ENCODE results near the gene LYG1. TPM values are rescaled to one million over a fixed set of nuclear protein-coding genes. Genes with fewer than 3 reads are reported as not detected.

The LYG1 gene
- total and polyA plus RNA-seq, 12 donors = 0.29 to 4.6 (median 0.59) TPM; not detected in 6

DNA sequence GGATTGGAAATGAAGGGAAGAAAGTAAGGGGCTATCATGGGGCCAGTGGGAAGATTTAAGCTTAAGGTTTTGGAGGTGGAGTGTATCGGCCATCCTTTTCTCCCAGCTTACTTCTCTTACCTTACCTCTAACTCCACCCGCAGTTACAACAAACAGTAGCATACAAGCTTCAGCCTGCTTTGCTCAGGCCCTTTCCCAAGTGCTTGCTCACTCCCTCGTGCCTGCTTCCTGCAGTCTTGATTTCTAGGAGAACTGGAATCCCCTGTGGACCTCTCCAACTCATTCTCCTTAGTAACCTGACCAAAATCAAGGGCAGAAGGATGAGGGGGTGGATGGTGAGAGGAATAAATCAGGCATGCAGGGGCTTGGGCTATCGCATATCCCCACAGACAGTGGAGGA lies 39.8 kb downstream of the LYG1 start:
- 67 to 84% methylated on average over 4 of the region's 4 CpGs for WGBS, 2 donors
- no peak for ATAC-seq
- no peak for DNase-seq
- H3K36me3 ChIP-seq = peaks cover 0 to 12% (median 0%) of the 10 kb centered on the region in 9 donors
- H3K9me3 ChIP-seq = peaks cover 0 to 7% (median 0%) of the 10 kb centered on the region in 11 donors
- H3K4me1 ChIP-seq = no peaks in the 10 kb centered on the region
- no peaks in the 10 kb centered on the region for H3K27me3 ChIP-seq
- no peak overlapping the region for H3K4me3 ChIP-seq
- no peak overlapping the region for H3K27ac ChIP-seq
- TF ChIP-seq, protein P1, sequence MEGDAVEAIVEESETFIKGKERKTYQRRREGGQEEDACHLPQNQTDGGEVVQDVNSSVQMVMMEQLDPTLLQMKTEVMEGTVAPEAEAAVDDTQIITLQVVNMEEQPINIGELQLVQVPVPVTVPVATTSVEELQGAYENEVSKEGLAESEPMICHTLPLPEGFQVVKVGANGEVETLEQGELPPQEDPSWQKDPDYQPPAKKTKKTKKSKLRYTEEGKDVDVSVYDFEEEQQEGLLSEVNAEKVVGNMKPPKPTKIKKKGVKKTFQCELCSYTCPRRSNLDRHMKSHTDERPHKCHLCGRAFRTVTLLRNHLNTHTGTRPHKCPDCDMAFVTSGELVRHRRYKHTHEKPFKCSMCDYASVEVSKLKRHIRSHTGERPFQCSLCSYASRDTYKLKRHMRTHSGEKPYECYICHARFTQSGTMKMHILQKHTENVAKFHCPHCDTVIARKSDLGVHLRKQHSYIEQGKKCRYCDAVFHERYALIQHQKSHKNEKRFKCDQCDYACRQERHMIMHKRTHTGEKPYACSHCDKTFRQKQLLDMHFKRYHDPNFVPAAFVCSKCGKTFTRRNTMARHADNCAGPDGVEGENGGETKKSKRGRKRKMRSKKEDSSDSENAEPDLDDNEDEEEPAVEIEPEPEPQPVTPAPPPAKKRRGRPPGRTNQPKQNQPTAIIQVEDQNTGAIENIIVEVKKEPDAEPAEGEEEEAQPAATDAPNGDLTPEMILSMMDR (IDR thresholded peaks at IDR 0.05) = no peak
- intact Hi-C loops (cut with DNase I) = no loop called here

DNA sequence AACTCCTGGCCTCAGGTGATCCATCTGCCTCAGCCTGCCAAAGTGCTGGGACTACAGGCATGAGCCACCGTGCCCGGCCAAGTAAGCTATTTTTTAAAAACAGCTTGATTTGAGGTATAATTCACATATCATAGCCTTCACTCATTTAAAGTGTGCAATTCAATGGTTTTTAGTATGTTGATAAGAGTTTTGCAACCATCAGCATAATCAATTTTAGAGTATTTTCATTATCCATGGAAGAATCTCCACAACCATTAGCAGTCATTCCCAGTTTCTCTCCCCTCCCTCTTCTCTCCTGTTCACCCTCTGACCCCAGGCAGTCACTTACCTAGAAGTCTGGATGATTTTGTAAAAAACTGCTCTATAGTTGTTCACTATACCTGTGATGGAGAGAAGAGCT lies 40.8 kb downstream of the LYG1 start:
- intact Hi-C loops (cut with DNase I) = no loop called here

DNA sequence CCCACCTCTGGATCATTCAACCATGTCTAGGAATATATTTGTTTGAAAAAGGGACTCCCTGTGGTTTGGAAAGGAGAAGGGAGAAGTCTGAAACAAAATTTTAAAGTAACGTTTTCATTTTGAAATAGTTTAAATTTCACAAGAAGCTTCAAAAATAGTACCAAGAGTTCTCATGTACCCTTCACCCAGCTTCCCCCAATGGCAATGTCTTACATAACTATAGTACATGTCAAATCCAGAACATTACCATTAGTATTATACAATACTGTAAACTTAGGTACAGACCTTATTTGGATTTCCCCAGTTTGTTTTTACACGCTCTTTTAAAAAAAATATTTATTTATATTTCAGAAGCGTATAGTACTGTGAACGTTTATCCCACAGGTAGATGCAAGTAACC lies 41.5 kb downstream of the LYG1 start:
- Histone ChIP-seq H3K9me3 (peaks cover 0 to 7% (median 0%) of the 10 kb centered on the region in 11 donors), H3K4me3 (no peak overlapping the region), H3K36me3 (peaks cover 0 to 12% (median 0%) of the 10 kb centered on the region in 9 donors), H3K27ac (no peak overlapping the region), H3K27me3 (no peaks in the 10 kb centered on the region), H3K4me1 (no peaks in the 10 kb centered on the region)
- intact Hi-C loops (cut with DNase I) = no loop called here
- TF ChIP-seq, protein P1 (IDR thresholded peaks at IDR 0.05) = no peak
- DNase-seq (no peak), ATAC-seq (no peak)
- 81 to 97% methylated on average over 4 of the region's 4 CpGs for WGBS, 2 donors

More for the DNA sequence above, 40.8 kb downstream of the LYG1 start:
- DNase-seq (no peak), ATAC-seq (no peak)
- Histone ChIP-seq H3K27ac (no peak overlapping the region), H3K27me3 (no peaks in the 10 kb centered on the region), H3K36me3 (peaks cover 0 to 12% (median 0%) of the 10 kb centered on the region in 9 donors), H3K4me1 (no peaks in the 10 kb centered on the region), H3K4me3 (no peak overlapping the region), H3K9me3 (peaks cover 0 to 7% (median 0%) of the 10 kb centered on the region in 11 donors)
- 98 to 99% methylated on average over 2 of the region's 2 CpGs for WGBS, 2 donors
- TF ChIP-seq, protein P1 (IDR thresholded peaks at IDR 0.05) = no peak

DNA sequence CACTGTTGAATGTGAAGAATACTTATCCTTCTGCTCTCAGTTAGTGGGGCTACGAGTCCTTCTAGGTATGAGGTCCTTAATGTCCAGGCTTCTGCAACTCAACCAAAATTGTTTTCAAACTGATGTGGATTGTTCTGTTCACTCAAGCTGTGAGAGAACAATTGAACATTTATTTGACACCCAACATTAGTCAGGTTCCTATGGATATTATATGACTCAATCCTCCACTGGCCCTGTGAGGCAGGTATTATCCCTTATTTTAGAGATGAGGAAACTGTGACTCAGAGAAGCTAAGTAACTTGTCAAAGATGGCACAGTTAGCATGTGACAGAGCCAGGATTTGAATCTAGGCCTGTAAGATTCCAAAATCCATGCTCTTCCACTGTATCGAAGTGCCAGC lies 44.3 kb downstream of the LYG1 start:
- H3K9me3 ChIP-seq = peaks cover 0 to 7% (median 0%) of the 10 kb centered on the region in 11 donors
- no peak overlapping the region for H3K27ac ChIP-seq
- H3K36me3 ChIP-seq = no peaks in the 10 kb centered on the region
- ATAC-seq (no peak), DNase-seq (no peak)
- TF ChIP-seq, protein P1 (IDR thresholded peaks at IDR 0.05) = no peak
- H3K27me3 ChIP-seq = no peaks in the 10 kb centered on the region
- no peak overlapping the region for H3K4me3 ChIP-seq
- WGBS, 2 donors = 95 to 98% methylated on average over 2 of the region's 2 CpGs
- H3K4me1 ChIP-seq = no peaks in the 10 kb centered on the region
- intact Hi-C loops (cut with DNase I) = no loop called here
